ENCODE measurements around the gene NMNAT3.

Gene NMNAT3

GRCh38 chr3:139705631-139706030, 27.9 kb upstream of the NMNAT3 start:
- no peaks in the 10 kb centered on the region for H3K9me3 ChIP-seq (ENCODE audit: insufficient read depth, low read length)
- H3K9ac ChIP-seq (ENCODE audit: insufficient read length, low read depth): no peak overlapping the region
- peaks cover 5% of the 10 kb centered on the region for H3K27me3 ChIP-seq (ENCODE audit: insufficient read depth, insufficient read length)
- H3K4me1 ChIP-seq (ENCODE audit: insufficient read depth, insufficient read length): no peaks in the 10 kb centered on the region
- H3K36me3 ChIP-seq (ENCODE audit: insufficient read depth, insufficient read length, low read length): no peaks in the 10 kb centered on the region
- no peak for DNase-seq (ENCODE audit: low read depth, low spot score)
- H3K4me3 ChIP-seq (ENCODE audit: insufficient read length, low read depth): no peak overlapping the region
- no peak for TF ChIP-seq SUZ12 (IDR thresholded peaks at IDR 0.05; ENCODE audit: extremely low read depth, insufficient read depth, insufficient read length)
- TF ChIP-seq YY1 (IDR thresholded peaks at IDR 0.05; ENCODE audit: insufficient read depth, insufficient read length): no peak
- TF ChIP-seq ZNF274 (IDR thresholded peaks at IDR 0.05; ENCODE audit: low read depth, low read length): no peak

GRCh38 chr3:139696314-139696604, 18.5 kb upstream of the NMNAT3 start:
- H3K4me1 ChIP-seq (ENCODE audit: insufficient read depth, insufficient read length): no peaks in the 10 kb centered on the region
- H3K4me3 ChIP-seq (ENCODE audit: insufficient read length, low read depth): no peak overlapping the region
- no peak overlapping the region for H3K9ac ChIP-seq (ENCODE audit: insufficient read length, low read depth)
- H3K9me3 ChIP-seq (ENCODE audit: insufficient read depth, low read length): no peaks in the 10 kb centered on the region
- no peak for DNase-seq (ENCODE audit: low read depth, low spot score)
- no peaks in the 10 kb centered on the region for H3K27me3 ChIP-seq (ENCODE audit: insufficient read depth, insufficient read length)
- H3K36me3 ChIP-seq (ENCODE audit: insufficient read depth, insufficient read length, low read length): no peaks in the 10 kb centered on the region
- TF ChIP-seq SUZ12 (IDR thresholded peaks at IDR 0.05; ENCODE audit: extremely low read depth, insufficient read depth, insufficient read length) (no peak), YY1 (IDR thresholded peaks at IDR 0.05; ENCODE audit: insufficient read depth, insufficient read length) (no peak), ZNF274 (IDR thresholded peaks at IDR 0.05; ENCODE audit: low read depth, low read length) (no peak)

GRCh38 chr3:139695426-139696313, 17.9 kb upstream of the NMNAT3 start:
- Histone ChIP-seq H3K9me3 (ENCODE audit: insufficient read depth, low read length) (no peaks in the 10 kb centered on the region), H3K27me3 (ENCODE audit: insufficient read depth, insufficient read length) (no peaks in the 10 kb centered on the region), H3K4me1 (ENCODE audit: insufficient read depth, insufficient read length) (no peaks in the 10 kb centered on the region), H3K9ac (ENCODE audit: insufficient read length, low read depth) (no peak overlapping the region), H3K4me3 (ENCODE audit: insufficient read length, low read depth) (no peak overlapping the region), H3K36me3 (ENCODE audit: insufficient read depth, insufficient read length, low read length) (no peaks in the 10 kb centered on the region)
- DNase-seq (ENCODE audit: low read depth, low spot score): no peak
- TF ChIP-seq ZNF274 (IDR thresholded peaks at IDR 0.05; ENCODE audit: low read depth, low read length): no peak
- TF ChIP-seq YY1 (IDR thresholded peaks at IDR 0.05; ENCODE audit: insufficient read depth, insufficient read length): no peak
- TF ChIP-seq SUZ12 (IDR thresholded peaks at IDR 0.05; ENCODE audit: extremely low read depth, insufficient read depth, insufficient read length): no peak

GRCh38 chr3:139695007-139695406, 17.2 kb upstream of the NMNAT3 start:
- H3K4me1 ChIP-seq (ENCODE audit: insufficient read depth, insufficient read length): no peaks in the 10 kb centered on the region
- H3K27me3 ChIP-seq (ENCODE audit: insufficient read depth, insufficient read length): no peaks in the 10 kb centered on the region
- no peaks in the 10 kb centered on the region for H3K36me3 ChIP-seq (ENCODE audit: insufficient read depth, insufficient read length, low read length)
- no peak for TF ChIP-seq ZNF274 (IDR thresholded peaks at IDR 0.05; ENCODE audit: low read depth, low read length)
- H3K9me3 ChIP-seq (ENCODE audit: insufficient read depth, low read length): no peaks in the 10 kb centered on the region
- no peak overlapping the region for H3K9ac ChIP-seq (ENCODE audit: insufficient read length, low read depth)
- DNase-seq (ENCODE audit: low read depth, low spot score): no peak
- no peak overlapping the region for H3K4me3 ChIP-seq (ENCODE audit: insufficient read length, low read depth)

GRCh38 chr3:139694542-139694941, 16.8 kb upstream of the NMNAT3 start:
- no peak overlapping the region for H3K9ac ChIP-seq (ENCODE audit: insufficient read length, low read depth)
- H3K27me3 ChIP-seq (ENCODE audit: insufficient read depth, insufficient read length): no peaks in the 10 kb centered on the region
- no peaks in the 10 kb centered on the region for H3K36me3 ChIP-seq (ENCODE audit: insufficient read depth, insufficient read length, low read length)
- H3K4me1 ChIP-seq (ENCODE audit: insufficient read depth, insufficient read length): no peaks in the 10 kb centered on the region
- no peak for DNase-seq (ENCODE audit: low read depth, low spot score)
- TF ChIP-seq ZNF274 (IDR thresholded peaks at IDR 0.05; ENCODE audit: low read depth, low read length): no peak
- no peak for TF ChIP-seq SUZ12 (IDR thresholded peaks at IDR 0.05; ENCODE audit: extremely low read depth, insufficient read depth, insufficient read length)
- H3K9me3 ChIP-seq (ENCODE audit: insufficient read depth, low read length): no peaks in the 10 kb centered on the region
- no peak overlapping the region for H3K4me3 ChIP-seq (ENCODE audit: insufficient read length, low read depth)

GRCh38 chr3:139691619-139692018, 13.8 kb upstream of the NMNAT3 start:
- Histone ChIP-seq H3K27me3 (ENCODE audit: insufficient read depth, insufficient read length) (peaks cover 4% of the 10 kb centered on the region), H3K9me3 (ENCODE audit: insufficient read depth, low read length) (no peaks in the 10 kb centered on the region), H3K9ac (ENCODE audit: insufficient read length, low read depth) (no peak overlapping the region), H3K36me3 (ENCODE audit: insufficient read depth, insufficient read length, low read length) (no peaks in the 10 kb centered on the region), H3K4me3 (ENCODE audit: insufficient read length, low read depth) (no peak overlapping the region), H3K4me1 (ENCODE audit: insufficient read depth, insufficient read length) (peaks cover 4% of the 10 kb centered on the region)
- no peak for TF ChIP-seq SUZ12 (IDR thresholded peaks at IDR 0.05; ENCODE audit: extremely low read depth, insufficient read depth, insufficient read length)
- DNase-seq (ENCODE audit: low read depth, low spot score): no peak

- Histone ChIP-seq H3K27me3 (ENCODE audit: insufficient read depth, insufficient read length) (peaks cover 4% of the 10 kb centered on the region), H3K4me1 (ENCODE audit: insufficient read depth, insufficient read length) (peaks cover 4% of the 10 kb centered on the region), H3K4me3 (ENCODE audit: insufficient read length, low read depth) (no peak overlapping the region), H3K9me3 (ENCODE audit: insufficient read depth, low read length) (no peaks in the 10 kb centered on the region), H3K36me3 (ENCODE audit: insufficient read depth, insufficient read length, low read length) (no peaks in the 10 kb centered on the region), H3K9ac (ENCODE audit: insufficient read length, low read depth) (no peak overlapping the region)
- no peak for TF ChIP-seq YY1 (IDR thresholded peaks at IDR 0.05; ENCODE audit: insufficient read depth, insufficient read length)
- DNase-seq (ENCODE audit: low read depth, low spot score): no peak
These were observed 12.0 kb upstream of the NMNAT3 start for GRCh38 chr3:139689708-139690228.
